HT-29 (cell line): ENCODE results near the gene TMTC2. TPM values are rescaled to one million over a fixed set of nuclear protein-coding genes. Genes with fewer than 3 reads are reported as not detected.
"Not testable (repeated sequence)": the region's sequence is repeated elsewhere in the genome, so short reads cannot be mapped to it uniquely, and the experiment has no call there.

Experiments used
- DNase-seq: peaks from one replicate; pipeline ENCODE4 v3.0.0-alpha.2; 2015; ENCODE audit warnings: low spot score
- total RNA-seq: library from RNA; depleted of rRNA; stranded (reverse); fragments of >200 nt; shearing (Covaris generic); gene quantifications from 2 replicates; pipeline ENCODE4 v1.2.3, GENCODE V29; 2014

The TMTC2 gene
- total RNA-seq, 1 experiment from 2014 or later, result 18.2 TPM

- DNase-seq, result no peak
Measured at GRCh38 chr12:83075471-83075870, 388.8 kb downstream of the TMTC2 start.

GRCh38 chr12:83077041-83077440, 390.3 kb downstream of the TMTC2 start:
- DNase-seq, result no peak

GRCh38 chr12:83082690-83083276, 396.1 kb downstream of the TMTC2 start:
- no peak for DNase-seq

- DNase-seq, result no peak
Measured at GRCh38 chr12:83083616-83084015, 396.9 kb downstream of the TMTC2 start.

GRCh38 chr12:83084516-83085234, 398.0 kb downstream of the TMTC2 start:
- no peak for DNase-seq

GRCh38 chr12:83086023-83086422, 399.3 kb downstream of the TMTC2 start:
- DNase-seq, result no peak

GRCh38 chr12:83089575-83089974, 402.9 kb downstream of the TMTC2 start:
- DNase-seq, result no peak

GRCh38 chr12:83092129-83092528, 405.4 kb downstream of the TMTC2 start:
- no peak for DNase-seq

- DNase-seq, result no peak
Measured at GRCh38 chr12:83092606-83093005, 405.9 kb downstream of the TMTC2 start.

- DNase-seq, result no peak
Measured at GRCh38 chr12:83093426-83093825, 406.7 kb downstream of the TMTC2 start.

- no peak for DNase-seq
Measured at GRCh38 chr12:83097643-83098342, 411.1 kb downstream of the TMTC2 start.

- no peak for DNase-seq
Measured at GRCh38 chr12:83099436-83099835, 412.7 kb downstream of the TMTC2 start.

GRCh38 chr12:83102499-83102898, 415.8 kb downstream of the TMTC2 start:
- no peak for DNase-seq

- peak; percentile 59 for DNase-seq
Measured at GRCh38 chr12:83106873-83107272, 420.2 kb downstream of the TMTC2 start.

GRCh38 chr12:83110424-83110823, 423.7 kb downstream of the TMTC2 start:
- DNase-seq, result no peak

GRCh38 chr12:83113945-83114344, 427.2 kb downstream of the TMTC2 start:
- no peak for DNase-seq

GRCh38 chr12:83114966-83115365, 428.3 kb downstream of the TMTC2 start:
- DNase-seq, result no peak

GRCh38 chr12:83117926-83118325, 431.2 kb downstream of the TMTC2 start:
- DNase-seq, result not testable (repeated sequence)

- DNase-seq, result no peak
Measured at GRCh38 chr12:83121897-83122622, 435.4 kb downstream of the TMTC2 start.

GRCh38 chr12:83122623-83122934, 435.9 kb downstream of the TMTC2 start:
- no peak for DNase-seq

GRCh38 chr12:83123039-83123438, 436.3 kb downstream of the TMTC2 start:
- DNase-seq, result no peak

- no peak for DNase-seq
Measured at GRCh38 chr12:83128540-83128939, 441.8 kb downstream of the TMTC2 start.
